Limb (tissue), 2 donors: ENCODE results near the gene INHBE.
A peak's percentile ranks its signal among the peaks of the same experiment; 100 is the strongest.
"Not testable (repeated sequence)": the region's sequence is repeated elsewhere in the genome, so short reads cannot be mapped to it uniquely, and the experiment has no call there.

Experiments
- DNase-seq, 2 donors: peaks; one replicate each; pipeline ENCODE4 v3.0.0-alpha.2; 2016; ENCODE audit errors: extremely low spot score in 2 of 2

Gene INHBE

DNA sequence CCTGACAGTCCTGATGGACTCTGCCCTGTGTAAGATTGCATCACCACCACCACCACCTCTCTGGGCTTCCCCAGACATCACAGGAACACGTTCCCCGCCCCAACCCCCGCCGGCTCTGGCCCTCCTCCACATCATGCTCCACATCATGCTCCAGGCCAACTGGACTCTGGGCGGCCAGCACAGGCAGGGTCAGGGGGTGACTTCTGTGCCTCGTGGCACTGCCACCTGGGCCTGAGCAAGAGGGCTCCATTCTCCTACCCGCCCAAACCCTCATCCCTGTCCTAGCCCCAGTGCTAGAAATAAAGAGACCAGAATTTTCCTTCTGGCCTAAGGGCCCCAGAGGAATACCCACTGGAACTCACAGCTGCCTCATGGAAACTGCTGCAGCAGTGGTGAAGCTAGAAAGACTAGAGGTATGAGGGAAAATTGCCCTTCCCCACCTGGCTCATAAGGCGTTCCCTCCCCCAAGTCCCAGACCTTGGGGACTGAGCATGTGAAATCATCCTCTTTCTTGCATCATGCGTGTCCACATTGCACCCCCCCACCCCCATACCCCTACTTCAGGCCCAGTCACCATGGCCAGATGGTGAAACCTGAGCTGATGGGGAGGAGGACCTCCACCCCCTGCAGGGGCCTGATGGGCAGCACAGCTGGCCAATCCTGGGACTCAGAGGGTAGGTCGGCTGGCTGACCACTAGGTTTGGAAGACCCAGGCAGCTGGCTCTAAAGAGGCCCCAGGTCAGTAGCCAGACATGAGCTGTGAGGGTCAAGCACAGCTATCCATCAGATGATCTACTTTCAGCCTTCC, at the start of gene INHBE:
TSS of gene INHBE (plus strand) at position 742 of the 808 bp plus-strand sequence. CDS start 230 bp downstream, outside the sequence.
- DNase-seq, result peak in 1 of 2 donors; percentile 52

DNA sequence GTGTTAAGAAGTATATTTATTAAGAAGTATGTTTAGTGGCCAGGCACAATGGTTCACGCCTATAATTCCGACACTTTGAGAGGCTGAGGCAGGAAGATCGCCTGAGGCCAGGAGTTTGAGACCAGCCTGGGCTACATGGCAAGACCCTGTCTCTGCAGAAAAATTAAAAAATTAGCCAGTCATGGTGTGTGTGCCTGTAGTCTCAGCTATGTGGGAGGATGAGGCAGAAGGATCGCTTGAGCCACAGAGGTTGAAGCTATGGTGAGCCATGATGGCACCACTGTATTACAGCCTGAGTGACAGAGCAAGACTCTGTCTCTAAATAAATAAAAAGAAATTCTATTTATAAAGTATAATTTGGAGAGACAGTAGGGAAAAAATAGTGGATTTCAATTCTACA, 44.6 kb upstream of the INHBE start:
- no peak for DNase-seq

GRCh38 chr12:57414160-57414559, 40.9 kb upstream of the INHBE start:
- not testable (repeated sequence) for DNase-seq

GRCh38 chr12:57415088-57415487, 40.0 kb upstream of the INHBE start:
- no peak for DNase-seq

- DNase-seq, result no peak
Measured at GRCh38 chr12:57416039-57416996, 38.8 kb upstream of the INHBE start.

DNA sequence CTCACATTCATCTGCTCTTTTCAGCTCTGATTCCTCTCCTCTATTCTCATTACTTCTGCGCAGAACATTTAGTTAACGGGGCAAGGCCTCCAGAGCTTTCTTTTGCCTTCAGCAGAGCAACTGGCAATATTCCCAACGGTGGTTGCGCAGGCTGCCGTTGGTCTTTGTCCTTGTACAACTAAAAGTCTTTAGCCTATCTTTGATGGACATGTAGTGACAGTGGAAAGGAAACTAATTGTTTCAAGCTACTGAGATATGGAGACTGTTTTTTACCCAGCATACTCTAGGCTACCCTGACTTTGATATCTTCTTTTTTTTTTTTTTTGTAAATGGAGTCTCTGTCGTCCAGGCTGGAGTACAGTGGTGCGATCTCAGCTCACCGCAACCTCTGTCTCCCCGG, 36.9 kb upstream of the INHBE start:
- no peak for DNase-seq

DNA sequence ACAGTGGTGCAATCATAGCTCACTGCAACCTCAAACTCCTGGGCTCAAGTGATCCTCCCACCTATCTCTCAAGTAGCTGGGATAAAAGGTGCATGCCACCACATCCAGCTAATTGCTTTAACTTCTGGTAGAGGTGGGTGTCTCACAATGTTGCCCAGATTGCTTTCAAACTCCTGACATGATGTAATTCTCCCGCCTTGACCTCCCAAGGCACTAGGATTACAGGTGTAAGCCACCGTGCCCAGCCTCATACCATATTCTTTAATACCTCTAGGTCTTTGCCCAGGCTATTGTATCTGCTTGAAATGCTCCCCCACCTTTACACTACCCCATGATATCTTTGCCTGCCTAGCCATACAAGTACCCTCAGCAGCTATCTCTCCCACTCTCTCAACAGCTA, 35.6 kb upstream of the INHBE start:
- no peak for DNase-seq

- DNase-seq, result no peak
Measured at GRCh38 chr12:57420482-57420881, 34.6 kb upstream of the INHBE start.

- not testable (repeated sequence) for DNase-seq
Measured at GRCh38 chr12:57426948-57427347, 28.2 kb upstream of the INHBE start.

DNA sequence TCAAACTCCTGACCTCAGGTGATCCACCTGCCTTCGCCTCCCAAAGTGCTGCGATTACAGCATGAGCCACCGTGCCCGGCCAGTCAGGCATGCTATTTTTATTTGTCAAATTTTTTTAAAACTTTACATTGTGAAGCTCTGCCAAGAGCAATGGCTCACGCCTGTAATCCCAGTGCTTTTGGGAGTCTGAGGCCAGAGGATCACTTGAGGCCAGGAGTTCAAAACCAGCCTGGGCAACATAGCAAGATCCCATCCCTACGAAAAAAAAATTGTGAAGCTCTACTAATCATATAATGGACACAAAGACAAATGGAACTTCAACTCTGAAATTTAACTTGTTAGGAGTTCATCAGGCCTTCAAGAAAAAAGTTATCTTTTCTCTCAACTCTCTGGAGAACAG, 26.1 kb upstream of the INHBE start:
- DNase-seq, result no peak

DNA sequence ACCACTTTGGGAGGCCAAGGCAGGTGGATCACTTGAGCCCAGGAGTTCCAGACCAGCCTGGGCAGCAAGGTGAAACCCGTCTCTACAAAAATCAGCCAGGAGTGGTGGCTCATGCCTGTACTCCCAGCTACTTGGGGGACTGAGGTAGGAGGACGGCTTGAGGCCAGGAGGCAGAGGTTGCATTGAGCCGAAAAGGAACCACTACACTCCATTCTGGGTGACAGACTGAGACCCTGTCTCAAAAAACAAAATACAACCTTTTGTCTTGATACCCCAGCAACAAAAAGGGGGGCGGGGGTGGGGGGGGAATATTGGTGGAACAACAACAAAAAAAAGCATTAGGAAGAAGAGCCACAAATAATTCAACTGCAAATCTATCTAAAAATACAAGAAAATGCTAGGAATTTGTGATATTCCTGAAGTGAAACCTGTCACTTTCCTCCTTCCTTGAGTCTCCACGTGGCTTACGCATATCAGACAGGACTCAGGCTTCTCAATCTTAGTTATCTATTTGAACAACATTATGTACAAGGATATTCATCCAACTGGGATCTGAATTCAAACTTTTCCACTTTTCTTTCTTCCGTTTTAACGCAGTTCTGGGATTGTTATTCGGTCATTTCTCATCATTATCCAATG, 25.5 kb upstream of the INHBE start:
- DNase-seq, result peak in 1 of 2 donors; percentile 4

DNA sequence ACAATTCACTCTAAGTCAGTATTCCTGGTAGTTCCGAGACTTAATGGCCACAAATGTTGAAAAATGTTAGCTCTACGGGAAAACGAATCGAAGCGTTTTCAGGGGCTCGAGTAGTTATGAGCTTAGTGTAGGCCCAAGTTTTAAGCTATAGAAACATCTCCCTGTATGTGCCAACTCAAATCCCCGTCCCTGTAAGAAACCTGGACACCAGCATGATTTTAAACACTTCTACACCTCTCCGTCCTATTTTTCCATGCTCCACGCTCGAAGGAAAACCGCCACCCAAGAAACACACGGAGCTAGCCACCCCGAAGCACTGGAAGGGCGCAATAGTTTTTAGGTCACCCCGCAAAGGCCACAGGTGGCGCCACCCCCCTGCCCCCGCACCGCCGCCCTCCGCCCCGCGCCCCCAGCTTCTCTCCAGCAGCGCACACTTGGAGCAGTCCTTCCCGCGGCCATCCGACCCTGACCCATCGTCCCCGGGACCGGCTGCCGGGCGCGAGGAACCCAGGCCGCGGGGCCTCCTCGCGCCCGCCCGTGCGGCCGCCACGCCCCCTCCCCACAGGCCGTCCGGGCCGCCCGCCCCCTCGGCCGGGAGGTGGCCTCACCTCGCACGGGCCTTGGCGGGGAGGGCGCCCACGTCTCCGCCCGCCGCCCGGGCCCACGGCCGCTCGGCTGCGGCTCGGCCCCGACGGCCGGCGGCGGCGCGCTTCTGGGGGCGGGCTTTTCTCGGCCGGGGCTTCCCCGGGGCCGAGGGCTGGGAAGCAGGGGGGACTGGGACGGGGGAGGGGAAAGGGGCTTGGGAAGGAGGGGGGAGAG, 24.8 kb upstream of the INHBE start:
- peak in 1 of 2 donors; percentile 34 for DNase-seq

DNA sequence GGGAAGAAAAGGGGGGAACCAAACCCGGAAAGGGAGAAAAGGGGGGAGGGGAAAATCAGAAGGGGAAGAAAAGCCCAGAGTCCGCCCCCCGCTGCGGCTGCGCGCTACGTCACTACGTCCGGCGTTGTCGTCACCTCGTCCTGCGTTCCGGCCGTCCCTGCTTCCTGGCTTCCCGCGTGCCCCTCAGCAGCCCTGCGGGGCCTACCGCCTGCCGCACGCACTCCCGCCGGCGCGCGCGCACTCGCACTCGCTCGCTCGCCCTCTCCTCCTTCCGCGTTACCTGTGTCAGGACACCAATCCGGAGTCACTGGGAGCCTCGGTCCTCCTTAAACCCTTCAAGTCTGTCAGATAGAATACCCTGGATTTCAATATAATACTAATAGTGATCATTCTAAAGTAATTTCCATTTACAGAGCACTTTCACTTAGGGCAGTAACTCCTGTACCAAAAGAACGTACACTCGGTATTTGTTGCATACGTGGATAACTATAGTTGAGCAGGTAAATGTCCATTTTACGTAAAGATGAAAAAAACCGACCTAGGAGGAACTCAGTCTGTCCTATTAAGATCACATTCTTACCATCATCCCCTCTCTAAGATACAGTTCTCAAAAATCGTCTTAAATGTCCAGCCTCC, 24.1 kb upstream of the INHBE start, which contains the start of gene R3HDM2:
TSS of gene R3HDM2 (minus strand) at position 113 of the 636 bp plus-strand sequence. CDS start 120,615 bp downstream, outside the sequence.
- DNase-seq, result peak; percentile 97 to 98

- no peak for DNase-seq
Measured at GRCh38 chr12:57431654-57432188, 23.4 kb upstream of the INHBE start.

DNA sequence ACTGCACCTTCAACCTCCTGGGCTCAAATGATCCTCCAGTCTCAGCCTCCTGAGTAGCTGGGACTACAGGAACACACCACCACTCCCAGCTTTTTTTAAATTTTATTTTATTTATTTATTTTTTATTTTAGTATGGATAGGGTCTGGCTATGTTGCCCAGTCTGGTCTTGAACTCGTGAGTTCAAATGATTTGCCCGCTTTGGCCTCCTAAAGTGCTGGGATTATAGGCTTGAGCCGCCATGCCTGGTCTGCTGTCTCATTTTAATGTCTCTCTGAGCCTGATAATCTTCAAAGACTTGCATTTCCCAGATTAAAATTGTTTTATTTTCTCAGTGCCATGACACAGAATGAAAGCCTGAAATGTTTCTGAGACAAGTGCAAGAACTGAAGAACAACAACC, 21.7 kb upstream of the INHBE start:
- DNase-seq, result no peak

DNA sequence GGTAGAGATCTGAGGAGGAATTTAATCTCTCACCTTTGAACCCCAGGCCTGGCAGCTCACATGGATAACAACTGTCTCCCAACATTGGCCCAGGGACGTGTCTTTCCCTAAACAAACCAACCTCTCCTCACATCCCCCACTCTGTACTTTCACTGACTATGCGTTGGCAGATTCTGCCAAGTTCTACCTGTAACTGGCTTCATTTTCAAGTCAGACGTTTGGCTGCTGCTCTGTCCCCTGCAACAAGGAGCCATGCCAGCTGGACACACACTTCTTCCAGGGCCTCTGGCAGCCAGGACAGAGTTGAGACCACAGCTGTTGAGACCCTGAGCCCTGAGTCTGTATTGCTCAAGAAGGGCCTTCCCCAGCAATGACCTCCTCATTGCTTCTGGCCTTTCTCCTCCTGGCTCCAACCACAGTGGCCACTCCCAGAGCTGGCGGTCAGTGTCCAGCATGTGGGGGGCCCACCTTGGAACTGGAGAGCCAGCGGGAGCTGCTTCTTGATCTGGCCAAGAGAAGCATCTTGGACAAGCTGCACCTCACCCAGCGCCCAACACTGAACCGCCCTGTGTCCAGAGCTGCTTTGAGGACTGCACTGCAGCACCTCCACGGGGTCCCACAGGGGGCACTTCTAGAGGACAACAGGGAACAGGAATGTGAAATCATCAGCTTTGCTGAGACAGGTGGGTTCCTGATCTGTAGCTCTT, 20.4 kb upstream of the INHBE start, which contains the start of gene INHBC:
TSS of gene INHBC (plus strand) at position 268 of the 707 bp plus-strand sequence. CDS start at position 371, 103 bp downstream.
- no peak for DNase-seq

DNA sequence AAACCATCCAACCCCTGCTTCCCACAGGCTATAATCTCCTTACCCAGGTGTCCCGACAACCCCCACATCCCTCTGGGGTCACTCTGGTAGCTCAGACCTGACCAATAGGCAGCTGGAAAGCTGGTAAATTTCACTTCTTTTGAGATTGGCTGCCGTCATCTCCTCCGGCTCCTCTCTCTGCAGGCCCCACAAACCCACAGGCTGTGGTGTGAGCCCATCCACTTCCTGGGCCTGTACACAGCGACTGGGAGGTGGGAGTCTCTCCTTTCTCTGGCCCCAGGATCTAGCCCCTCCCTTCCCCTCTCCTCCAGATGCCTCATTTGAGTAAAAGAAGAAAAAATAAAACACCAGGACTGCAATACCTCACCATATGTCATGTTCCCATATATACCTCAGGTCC, 19.8 kb upstream of the INHBE start:
- no peak for DNase-seq

DNA sequence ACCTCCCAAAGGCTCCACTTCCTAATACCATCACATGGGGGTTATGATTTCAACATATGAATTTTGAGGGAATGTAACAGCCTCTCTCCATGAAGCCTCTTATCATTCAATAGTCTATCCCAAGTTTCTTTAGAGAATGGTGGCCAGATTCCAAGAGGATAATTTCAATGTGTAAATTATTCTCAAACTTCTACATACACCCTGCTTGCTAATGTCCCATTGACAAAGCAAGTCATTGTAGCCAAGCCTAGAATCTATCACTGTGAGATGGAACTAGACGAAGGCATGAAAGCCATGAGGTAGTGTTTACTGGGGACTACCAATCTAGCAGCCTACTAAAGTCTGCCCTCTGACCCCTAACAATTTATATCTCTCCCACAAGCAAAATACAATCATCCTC, 16.7 kb upstream of the INHBE start:
- no peak for DNase-seq

DNA sequence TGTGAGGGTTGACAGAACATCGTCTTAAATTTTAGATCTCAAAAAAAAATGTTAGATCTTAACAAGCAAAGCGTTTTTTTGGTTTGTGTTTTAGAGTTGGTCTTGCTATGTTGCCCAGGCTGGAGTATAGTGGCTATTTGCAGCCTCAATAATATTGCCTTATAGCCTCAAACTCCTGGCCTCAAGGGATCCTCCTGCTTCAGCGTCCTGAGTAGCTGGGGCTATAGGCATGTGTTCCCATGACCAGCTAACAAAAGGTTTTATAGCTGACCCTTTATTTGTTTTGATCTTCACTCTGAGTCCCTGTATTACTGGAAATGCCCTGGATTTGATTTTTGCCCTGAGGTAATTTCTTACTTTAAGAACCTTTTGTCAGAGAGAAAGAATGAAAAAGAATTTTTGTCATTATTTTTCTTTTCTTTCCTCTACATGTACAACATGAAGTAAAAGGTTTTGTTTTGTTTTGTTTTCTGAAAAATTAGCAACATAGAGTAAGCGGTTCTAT, 15.3 kb upstream of the INHBE start:
- no peak for DNase-seq
